SK-N-SH (cell line): Measurements from ENCODE around the gene METTL27. TPM values are rescaled to one million over a fixed set of nuclear protein-coding genes. Genes with fewer than 3 reads are reported as not detected.

ENCODE experiments used
- CTCF ChIA-PET: fragments of 300-600, 350-600 bp; formaldehyde crosslinking; extraction: SDS; loops from one replicate; lab custom pipeline; 2021; lab: Yijun Ruan, JAX
- POLR2A ChIA-PET: fragments of 350-600 bp; sonication (Branson Sonifier 250); formaldehyde crosslinking; extraction: SDS; loops from one replicate; lab custom pipeline; 2020; ENCODE audit warnings: antibody characterized with exemption, inconsistent platforms; lab: Yijun Ruan, JAX
- DNase-seq: peaks from one replicate; pipeline ENCODE4 v3.0.0; 2012
- H2AFZ ChIP-seq: fragments of 200-600 bp; sonication (generic); 2 replicates; pipeline ENCODE4 v1.8.1; 2016; ENCODE audit warnings: antibody characterized with exemption, mild to moderate bottlenecking, low read depth
- H3F3A ChIP-seq: fragments of 200-600 bp; sonication (generic); replicated peaks from 2 replicates; pipeline ENCODE3; 2016; ENCODE audit warnings: antibody characterized with exemption, mild to moderate bottlenecking; ENCODE audit not compliant: insufficient read depth
- H3K27ac ChIP-seq, 2 experiments: fragments of 200-500 bp in 1 of 2; fragments of 200-600 bp in 1 of 2; sonication (Bioruptor generic) in 1 of 2; sonication (generic), shearing (Covaris generic) in 1 of 2; 2 replicates each; pipeline versions ENCODE4 v1.5.1 to v1.6.1; 2014 to 2016; ENCODE audit warnings: low read depth in 2 of 2, inconsistent platforms in 1 of 2, low read length in 1 of 2, mild to moderate bottlenecking in 1 of 2, mixed read lengths in 1 of 2
- H3K27me3 ChIP-seq: fragments of 200-600 bp; sonication (generic), shearing (Covaris generic); 2 replicates; pipeline ENCODE4 v1.6.1; 2016; ENCODE audit warnings: mixed run types; ENCODE audit not compliant: insufficient read depth
- H3K36me3 ChIP-seq, 2 experiments: fragments of 200-500 bp in 1 of 2; fragments of 200-600 bp in 1 of 2; sonication (Bioruptor generic) in 1 of 2; sonication (generic) in 1 of 2; replicated peaks in 1 of 2; 2 replicates each; pipeline versions ENCODE3 to v1.5.1; 2014 to 2016; ENCODE audit warnings: low read length in 1 of 2, mild to moderate bottlenecking in 1 of 2; ENCODE audit not compliant: insufficient read depth in 2 of 2, control insufficient read depth in 1 of 2
- H3K4me1 ChIP-seq, 2 experiments: fragments of 200-500 bp in 1 of 2; fragments of 200-600 bp in 1 of 2; sonication (Bioruptor generic) in 1 of 2; sonication (generic), shearing (Covaris generic) in 1 of 2; 2 replicates each; pipeline versions ENCODE4 v1.5.1 to v1.6.1; 2014 to 2016; ENCODE audit warnings: low read depth in 1 of 2, low read length in 1 of 2, mixed run types in 1 of 2; ENCODE audit not compliant: insufficient read depth in 2 of 2, control insufficient read depth in 1 of 2
- H3K4me2 ChIP-seq: fragments of 200-600 bp; sonication (generic), shearing (Covaris generic); 2 replicates; pipeline ENCODE4 v1.6.1; 2017; ENCODE audit warnings: mixed run types
- H3K4me3 ChIP-seq, 2 experiments: fragments of 200-500 bp in 1 of 2; fragments of 200-600 bp in 1 of 2; sonication (Bioruptor generic) in 1 of 2; sonication (generic), shearing (Covaris generic) in 1 of 2; 2 replicates each; pipeline versions ENCODE4 v1.5.1 to v1.8.1; 2014 to 2016; ENCODE audit warnings: low read depth in 2 of 2, inconsistent platforms in 1 of 2, low read length in 1 of 2, mild to moderate bottlenecking in 1 of 2, mixed read lengths in 1 of 2, moderate library complexity in 1 of 2
- H3K79me2 ChIP-seq: fragments of 200-600 bp; sonication (generic); 2 replicates; pipeline ENCODE4 v1.8.1; 2017; ENCODE audit warnings: mild to moderate bottlenecking; ENCODE audit not compliant: insufficient read depth
- H3K9ac ChIP-seq: fragments of 200-600 bp; sonication (generic); 2 replicates; pipeline ENCODE4 v1.6.1; 2017; ENCODE audit warnings: mixed run types
- H3K9me2 ChIP-seq: fragments of 200-600 bp; sonication (generic); 2 replicates; pipeline ENCODE4 v1.6.1; 2017; ENCODE audit warnings: mixed run types
- H3K9me3 ChIP-seq: fragments of 200-600 bp; sonication (generic); 2 replicates; pipeline ENCODE4 v1.6.1; 2017; ENCODE audit warnings: mixed run types, mild to moderate bottlenecking, moderate library complexity
- H4K20me1 ChIP-seq: fragments of 200-600 bp; sonication (generic); 2 replicates; pipeline ENCODE4 v1.6.1; 2017; ENCODE audit warnings: mild to moderate bottlenecking, mixed run types; ENCODE audit not compliant: insufficient read depth
- EP300 ChIP-seq, 2 experiments: IDR thresholded peaks; 2 replicates each; pipeline versions ENCODE4 v1.4.0 to v1.6.1; 2012; ENCODE audit warnings: borderline replicate concordance in 1 of 2, low read depth in 1 of 2, low read length in 1 of 2
- EZH2phosphoT487 ChIP-seq: fragments of 200-600 bp; sonication (generic); IDR thresholded peaks from 2 replicates; pipeline ENCODE4 v1.6.1; 2017; ENCODE audit warnings: low read depth, mixed run types, mild to moderate bottlenecking, antibody characterized with exemption, moderate library complexity, borderline replicate concordance
- FOSL2 ChIP-seq: IDR thresholded peaks from 2 replicates; pipeline ENCODE4 v1.4.0; 2012; ENCODE audit warnings: low read depth, mild to moderate bottlenecking, moderate library complexity, borderline replicate concordance
- FOXJ3 ChIP-seq: sonication (generic); formaldehyde crosslinking; IDR thresholded peaks from 2 replicates; pipeline ENCODE4 v1.5.1; 2020; ENCODE audit warnings: mild to moderate bottlenecking, missing genetic modification reagents
- FOXM1 ChIP-seq: IDR thresholded peaks from 2 replicates; pipeline ENCODE4 v1.4.0; 2012; ENCODE audit warnings: low read depth, mild to moderate bottlenecking
- MXI1 ChIP-seq: IDR thresholded peaks from 2 replicates; pipeline ENCODE4 v1.6.1; 2012; ENCODE audit warnings: mild to moderate bottlenecking, low read depth, low read length, improper control_type of control experiment
- NRF1 ChIP-seq: IDR thresholded peaks from 2 replicates; pipeline ENCODE4 v1.6.1; 2012; ENCODE audit warnings: low read depth, mild to moderate bottlenecking, low read length
- RXRA ChIP-seq: IDR thresholded peaks from 2 replicates; pipeline ENCODE4 v1.4.0; 2012; ENCODE audit warnings: low read depth, mild to moderate bottlenecking, borderline replicate concordance
- SIN3A ChIP-seq: IDR thresholded peaks from 2 replicates; pipeline ENCODE4 v1.6.1; 2012; ENCODE audit warnings: low read depth, mild to moderate bottlenecking, low read length, moderate library complexity, borderline replicate concordance
- SMC3 ChIP-seq: IDR thresholded peaks from 2 replicates; pipeline ENCODE4 v1.6.1; 2012; ENCODE audit warnings: low read depth, low read length, improper control_type of control experiment
- TCF12 ChIP-seq: IDR thresholded peaks from 2 replicates; pipeline ENCODE4 v1.4.0; 2012
- WGBS: methylation state at CpG from one replicate; pipeline ENCODE4 v1.1.6; 2017; ENCODE audit warnings: low lambda C conversion rate; 5-methylcytosine and 5-hydroxymethylcytosine counted together
- polyA plus RNA-seq, 3 experiments: library from polyadenylated mRNA; depleted of rRNA; stranded (reverse); fragments of >200 nt; gene quantifications; 2 replicates each; pipeline ENCODE4 v1.2.3, GENCODE V29; 2012
- TF ChIP-seq, protein P1 (sequence below): IDR thresholded peaks from 2 replicates; pipeline ENCODE4; 2012
- TF ChIP-seq, protein P2 (sequence below): fragments of 200-600 bp; sonication (generic); IDR thresholded peaks from 2 replicates; pipeline ENCODE4 v1.6.1; 2017; ENCODE audit warnings: antibody characterized with exemption, mild to moderate bottlenecking, moderate library complexity
- TF ChIP-seq, protein P3 (sequence below): IDR thresholded peaks from 2 replicates; pipeline ENCODE4 v1.6.1; 2012; ENCODE audit warnings: mild to moderate bottlenecking, low read depth, low read length, moderate library complexity
- TF ChIP-seq, protein P4 (sequence below): fragments of 150-350 bp; IDR thresholded peaks from 2 replicates; pipeline ENCODE4 v1.6.1; 2017; ENCODE audit warnings: antibody characterized with exemption, low read length, low read depth, borderline replicate concordance

METTL27 gene
- polyA plus RNA-seq, 1 of the 3 experiments (the other 2 are of a cell fraction) = 3.1 TPM

DNA sequence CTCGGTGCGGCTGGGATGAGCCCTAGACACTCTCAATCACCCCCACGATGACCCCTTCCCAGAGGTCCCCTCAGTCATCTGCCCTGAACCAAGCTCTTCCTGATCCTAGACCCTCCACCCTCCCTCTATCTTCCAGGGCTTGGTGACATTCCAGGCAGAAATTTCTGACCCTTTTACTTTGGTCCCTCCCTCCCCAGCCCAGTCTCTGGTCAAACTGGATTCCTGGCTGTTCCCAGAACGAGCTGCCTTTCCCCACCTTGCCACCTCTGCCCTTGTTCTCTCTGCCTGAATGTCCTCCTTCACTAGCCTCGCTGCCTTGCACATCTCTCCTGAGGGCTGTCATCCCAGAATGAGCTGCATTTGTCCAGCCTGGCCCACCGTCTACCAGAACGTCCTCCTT, 12.8 kb downstream of the METTL27 start:
- ChIA-PET POLR2A (interaction anchor here (0.6 to 1.7 kb wide), 2 partner anchors 8 to 11 kb away, joined by 3 read pairs; no protein-coding TSS in a partner anchor), CTCF (interaction anchor here (0.9 to 6.3 kb wide), 6 partner anchors 12 to 377 kb away, joined by 4 to 48 read pairs (median 6); partner anchors contain the start of gene METTL27)
- H3K4me2 ChIP-seq = no peak overlapping the region
- TF ChIP-seq SIN3A = no peak
- no peak for TF ChIP-seq FOSL2
- TF ChIP-seq TCF12 = no peak
- no peak for TF ChIP-seq RXRA
- no peak for TF ChIP-seq MXI1
- TF ChIP-seq FOXM1 = no peak
- TF ChIP-seq SMC3 = no peak
- no peak for TF ChIP-seq FOXJ3 (CRISPR knock-in tag)
- TF ChIP-seq, protein P1, sequence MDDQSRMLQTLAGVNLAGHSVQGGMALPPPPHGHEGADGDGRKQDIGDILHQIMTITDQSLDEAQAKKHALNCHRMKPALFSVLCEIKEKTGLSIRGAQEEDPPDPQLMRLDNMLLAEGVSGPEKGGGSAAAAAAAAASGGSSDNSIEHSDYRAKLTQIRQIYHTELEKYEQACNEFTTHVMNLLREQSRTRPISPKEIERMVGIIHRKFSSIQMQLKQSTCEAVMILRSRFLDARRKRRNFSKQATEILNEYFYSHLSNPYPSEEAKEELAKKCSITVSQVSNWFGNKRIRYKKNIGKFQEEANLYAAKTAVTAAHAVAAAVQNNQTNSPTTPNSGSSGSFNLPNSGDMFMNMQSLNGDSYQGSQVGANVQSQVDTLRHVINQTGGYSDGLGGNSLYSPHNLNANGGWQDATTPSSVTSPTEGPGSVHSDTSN = no peak
- TF ChIP-seq EP300 (IDR thresholded peaks at IDR 0.05; ENCODE audit: borderline replicate concordance in 1 of 2, low read depth in 1 of 2, low read length in 1 of 2) = no peak
- TF ChIP-seq EZH2phosphoT487 = no peak
- no peak for TF ChIP-seq NRF1
- TF ChIP-seq, protein P2, sequence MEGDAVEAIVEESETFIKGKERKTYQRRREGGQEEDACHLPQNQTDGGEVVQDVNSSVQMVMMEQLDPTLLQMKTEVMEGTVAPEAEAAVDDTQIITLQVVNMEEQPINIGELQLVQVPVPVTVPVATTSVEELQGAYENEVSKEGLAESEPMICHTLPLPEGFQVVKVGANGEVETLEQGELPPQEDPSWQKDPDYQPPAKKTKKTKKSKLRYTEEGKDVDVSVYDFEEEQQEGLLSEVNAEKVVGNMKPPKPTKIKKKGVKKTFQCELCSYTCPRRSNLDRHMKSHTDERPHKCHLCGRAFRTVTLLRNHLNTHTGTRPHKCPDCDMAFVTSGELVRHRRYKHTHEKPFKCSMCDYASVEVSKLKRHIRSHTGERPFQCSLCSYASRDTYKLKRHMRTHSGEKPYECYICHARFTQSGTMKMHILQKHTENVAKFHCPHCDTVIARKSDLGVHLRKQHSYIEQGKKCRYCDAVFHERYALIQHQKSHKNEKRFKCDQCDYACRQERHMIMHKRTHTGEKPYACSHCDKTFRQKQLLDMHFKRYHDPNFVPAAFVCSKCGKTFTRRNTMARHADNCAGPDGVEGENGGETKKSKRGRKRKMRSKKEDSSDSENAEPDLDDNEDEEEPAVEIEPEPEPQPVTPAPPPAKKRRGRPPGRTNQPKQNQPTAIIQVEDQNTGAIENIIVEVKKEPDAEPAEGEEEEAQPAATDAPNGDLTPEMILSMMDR = no peak
- TF ChIP-seq, protein P3, sequence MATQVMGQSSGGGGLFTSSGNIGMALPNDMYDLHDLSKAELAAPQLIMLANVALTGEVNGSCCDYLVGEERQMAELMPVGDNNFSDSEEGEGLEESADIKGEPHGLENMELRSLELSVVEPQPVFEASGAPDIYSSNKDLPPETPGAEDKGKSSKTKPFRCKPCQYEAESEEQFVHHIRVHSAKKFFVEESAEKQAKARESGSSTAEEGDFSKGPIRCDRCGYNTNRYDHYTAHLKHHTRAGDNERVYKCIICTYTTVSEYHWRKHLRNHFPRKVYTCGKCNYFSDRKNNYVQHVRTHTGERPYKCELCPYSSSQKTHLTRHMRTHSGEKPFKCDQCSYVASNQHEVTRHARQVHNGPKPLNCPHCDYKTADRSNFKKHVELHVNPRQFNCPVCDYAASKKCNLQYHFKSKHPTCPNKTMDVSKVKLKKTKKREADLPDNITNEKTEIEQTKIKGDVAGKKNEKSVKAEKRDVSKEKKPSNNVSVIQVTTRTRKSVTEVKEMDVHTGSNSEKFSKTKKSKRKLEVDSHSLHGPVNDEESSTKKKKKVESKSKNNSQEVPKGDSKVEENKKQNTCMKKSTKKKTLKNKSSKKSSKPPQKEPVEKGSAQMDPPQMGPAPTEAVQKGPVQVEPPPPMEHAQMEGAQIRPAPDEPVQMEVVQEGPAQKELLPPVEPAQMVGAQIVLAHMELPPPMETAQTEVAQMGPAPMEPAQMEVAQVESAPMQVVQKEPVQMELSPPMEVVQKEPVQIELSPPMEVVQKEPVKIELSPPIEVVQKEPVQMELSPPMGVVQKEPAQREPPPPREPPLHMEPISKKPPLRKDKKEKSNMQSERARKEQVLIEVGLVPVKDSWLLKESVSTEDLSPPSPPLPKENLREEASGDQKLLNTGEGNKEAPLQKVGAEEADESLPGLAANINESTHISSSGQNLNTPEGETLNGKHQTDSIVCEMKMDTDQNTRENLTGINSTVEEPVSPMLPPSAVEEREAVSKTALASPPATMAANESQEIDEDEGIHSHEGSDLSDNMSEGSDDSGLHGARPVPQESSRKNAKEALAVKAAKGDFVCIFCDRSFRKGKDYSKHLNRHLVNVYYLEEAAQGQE = no peak
- TF ChIP-seq, protein P4, sequence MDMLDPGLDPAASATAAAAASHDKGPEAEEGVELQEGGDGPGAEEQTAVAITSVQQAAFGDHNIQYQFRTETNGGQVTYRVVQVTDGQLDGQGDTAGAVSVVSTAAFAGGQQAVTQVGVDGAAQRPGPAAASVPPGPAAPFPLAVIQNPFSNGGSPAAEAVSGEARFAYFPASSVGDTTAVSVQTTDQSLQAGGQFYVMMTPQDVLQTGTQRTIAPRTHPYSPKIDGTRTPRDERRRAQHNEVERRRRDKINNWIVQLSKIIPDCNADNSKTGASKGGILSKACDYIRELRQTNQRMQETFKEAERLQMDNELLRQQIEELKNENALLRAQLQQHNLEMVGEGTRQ = no peak
- H3K9me2 ChIP-seq = no peaks in the 10 kb centered on the region
- H3K79me2 ChIP-seq = no peaks in the 10 kb centered on the region
- H4K20me1 ChIP-seq = no peaks in the 10 kb centered on the region
- no peaks in the 10 kb centered on the region for H3K27me3 ChIP-seq
- H3F3A ChIP-seq = peaks cover 17% of the 10 kb centered on the region
- H3K9me3 ChIP-seq = no peaks in the 10 kb centered on the region
- no peak for DNase-seq
- H3K27ac ChIP-seq = peak overlapping the region in 1 of 2 experiments; percentile 94; a peak in 1 of 4 replicates
- no peak overlapping the region for H2AFZ ChIP-seq
- no peaks in the 10 kb centered on the region for H3K36me3 ChIP-seq
- no peak overlapping the region for H3K9ac ChIP-seq
- 78% methylated on average over 7 of the region's 7 CpGs for WGBS
- peaks cover 19 to 54% of the 10 kb centered on the region in 2 experiments for H3K4me1 ChIP-seq
- H3K4me3 ChIP-seq = no peak overlapping the region
